Gastrocnemius medialis (tissue), 4 donors: ENCODE results near the gene RPRD1A. TPM values are rescaled to one million over a fixed set of nuclear protein-coding genes. Genes with fewer than 3 reads are reported as not detected.
"Not testable (repeated sequence)": the region's sequence is repeated elsewhere in the genome, so short reads cannot be mapped to it uniquely, and the experiment has no call there.

Source experiments
- ATAC-seq, 2 donors: fragments of 150-250 bp; one replicate each; pipeline ENCODE4 v1.9.1; 2016
- DNase-seq, 2 donors: peaks; one replicate each; pipeline ENCODE4 v3.0.0-alpha.2; 2019
- H3K27ac ChIP-seq, 4 donors: fragments of 200-600 bp; sonication (generic); 1 replicate in 1 of 4; 2 replicates in 3 of 4; pipeline ENCODE4 v1.5.1; 2016 to 2018; ENCODE audit warnings: mild to moderate bottlenecking in 2 of 4, moderate library complexity in 1 of 4
- H3K27me3 ChIP-seq, 3 donors: fragments of 200-600 bp; sonication (generic) in 2 of 3; 1 replicate in 1 of 3; 2 replicates in 2 of 3; pipeline versions ENCODE4 v1.5.1 to v1.6.0; 2016 to 2019; ENCODE audit warnings: mild to moderate bottlenecking in 1 of 3, moderate library complexity in 1 of 3
- H3K36me3 ChIP-seq, 2 donors: fragments of 200-600 bp; sonication (generic) in 1 of 2; one replicate each; pipeline ENCODE4 v1.5.1; 2017 to 2018
- H3K4me1 ChIP-seq, 2 donors: fragments of 200-600 bp; sonication (generic) in 1 of 2; one replicate each; pipeline ENCODE4 v1.5.1; 2016 to 2017; ENCODE audit warnings: mild to moderate bottlenecking in 2 of 2
- H3K4me3 ChIP-seq, 4 donors: fragments of 200-600 bp; sonication (generic) in 3 of 4; 1 replicate in 1 of 4; 2 replicates in 3 of 4; pipeline ENCODE4 v1.5.1; 2016 to 2019; ENCODE audit warnings: mild to moderate bottlenecking in 2 of 4
- H3K9me3 ChIP-seq, 3 donors: fragments of 200-600 bp; sonication (generic) in 2 of 3; 1 replicate in 1 of 3; 2 replicates in 2 of 3; pipeline ENCODE4 v1.5.1; 2016 to 2019
- POLR2A ChIP-seq, 2 donors: fragments of 450-650 bp; IDR thresholded peaks; one replicate each; pipeline ENCODE4 v1.6.1; 2017; ENCODE audit warnings: antibody characterized with exemption in 2 of 2, mild to moderate bottlenecking in 2 of 2, moderate library complexity in 2 of 2
- in situ Hi-C, 4 donors: fragments of 200-750 bp; cut with MboI; loops; one replicate each; pipeline versions ENCODE4 v1.15.0 to v1.8.0; 2017; ENCODE audit warnings: low sequenced_read_pairs in 4 of 4
- intact Hi-C: fragments of 100-400 bp; cut with DNase I; formaldehyde crosslinking; loops from one replicate; pipeline ENCODE4 v1.15.1; 2023; ENCODE audit warnings: low total_unique reads
- total RNA-seq, 4 donors: library from RNA; depleted of rRNA; stranded (reverse); fragments of >200 nt; gene quantifications; one replicate each; pipeline versions ENCODE4 v1.1.0 to v1.2.3, GENCODE V29; 2016
- TF ChIP-seq, protein P1 (sequence below), 5 experiments: fragments of 450-650 bp in 3 of 5; fragments of 200-600 bp in 2 of 5; sonication (generic) in 2 of 5; IDR thresholded peaks in 4 of 5; conservative IDR thresholded peaks in 1 of 5; 1 replicate in 4 of 5; 2 replicates in 1 of 5; pipeline ENCODE4 v1.5.1; 2016 to 2019; ENCODE audit warnings: antibody characterized with exemption in 5 of 5, mild to moderate bottlenecking in 3 of 5, moderate library complexity in 3 of 5

The RPRD1A gene, protein sequence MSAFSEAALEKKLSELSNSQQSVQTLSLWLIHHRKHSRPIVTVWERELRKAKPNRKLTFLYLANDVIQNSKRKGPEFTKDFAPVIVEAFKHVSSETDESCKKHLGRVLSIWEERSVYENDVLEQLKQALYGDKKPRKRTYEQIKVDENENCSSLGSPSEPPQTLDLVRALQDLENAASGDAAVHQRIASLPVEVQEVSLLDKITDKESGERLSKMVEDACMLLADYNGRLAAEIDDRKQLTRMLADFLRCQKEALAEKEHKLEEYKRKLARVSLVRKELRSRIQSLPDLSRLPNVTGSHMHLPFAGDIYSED
- total RNA-seq, result 10 to 100 TPM; 59.6 to 63.8 (median 61.8) TPM

GRCh38 chr18:36067055-36067957 lies at the start of gene RPRD1A:
Gene RPRD1A (minus strand): TSS chr18:36067559. CDS start chr18:36067404, 155 bp downstream.
- H3K4me3 ChIP-seq, result peak within 1 kb of the TSS; percentile 73 to 93 (median 83)
- ATAC-seq (peak; percentile 97 to 99), DNase-seq (peak; percentile 89 to 93)
- in situ Hi-C loops (loop anchor here in 1 of 4 donors (5.0 kb wide), 1 partner anchor 60 kb away; the partner anchor contains the start of genes ELP2 and SLC39A6), intact Hi-C loops (loop anchor here (1.0 to 5.0 kb wide), 3 partner anchors 51 to 120 kb away; partner anchors contain the start of genes ELP2, MOCOS and SLC39A6)
- no peaks in the 10 kb centered on the region for H3K27me3 ChIP-seq
- H3K4me1 ChIP-seq, result peaks cover 10 to 15% of the 10 kb centered on the region in 2 donors
- no peaks in the 10 kb centered on the region for H3K9me3 ChIP-seq
- H3K36me3 ChIP-seq, result no peaks in the 10 kb centered on the region
- TF ChIP-seq POLR2A (IDR thresholded peaks at IDR 0.05), result peak; percentile 47 to 55
- TF ChIP-seq, protein P1, sequence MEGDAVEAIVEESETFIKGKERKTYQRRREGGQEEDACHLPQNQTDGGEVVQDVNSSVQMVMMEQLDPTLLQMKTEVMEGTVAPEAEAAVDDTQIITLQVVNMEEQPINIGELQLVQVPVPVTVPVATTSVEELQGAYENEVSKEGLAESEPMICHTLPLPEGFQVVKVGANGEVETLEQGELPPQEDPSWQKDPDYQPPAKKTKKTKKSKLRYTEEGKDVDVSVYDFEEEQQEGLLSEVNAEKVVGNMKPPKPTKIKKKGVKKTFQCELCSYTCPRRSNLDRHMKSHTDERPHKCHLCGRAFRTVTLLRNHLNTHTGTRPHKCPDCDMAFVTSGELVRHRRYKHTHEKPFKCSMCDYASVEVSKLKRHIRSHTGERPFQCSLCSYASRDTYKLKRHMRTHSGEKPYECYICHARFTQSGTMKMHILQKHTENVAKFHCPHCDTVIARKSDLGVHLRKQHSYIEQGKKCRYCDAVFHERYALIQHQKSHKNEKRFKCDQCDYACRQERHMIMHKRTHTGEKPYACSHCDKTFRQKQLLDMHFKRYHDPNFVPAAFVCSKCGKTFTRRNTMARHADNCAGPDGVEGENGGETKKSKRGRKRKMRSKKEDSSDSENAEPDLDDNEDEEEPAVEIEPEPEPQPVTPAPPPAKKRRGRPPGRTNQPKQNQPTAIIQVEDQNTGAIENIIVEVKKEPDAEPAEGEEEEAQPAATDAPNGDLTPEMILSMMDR (IDR thresholded peaks at IDR 0.05 in 4 of 5, conservative IDR thresholded peaks at IDR 0.05 in 1 of 5), result peak in 1 of 5 experiments; percentile 9
- H3K27ac ChIP-seq, result peak within 1 kb of the TSS; percentile 84 to 91 (median 88)

DNA sequence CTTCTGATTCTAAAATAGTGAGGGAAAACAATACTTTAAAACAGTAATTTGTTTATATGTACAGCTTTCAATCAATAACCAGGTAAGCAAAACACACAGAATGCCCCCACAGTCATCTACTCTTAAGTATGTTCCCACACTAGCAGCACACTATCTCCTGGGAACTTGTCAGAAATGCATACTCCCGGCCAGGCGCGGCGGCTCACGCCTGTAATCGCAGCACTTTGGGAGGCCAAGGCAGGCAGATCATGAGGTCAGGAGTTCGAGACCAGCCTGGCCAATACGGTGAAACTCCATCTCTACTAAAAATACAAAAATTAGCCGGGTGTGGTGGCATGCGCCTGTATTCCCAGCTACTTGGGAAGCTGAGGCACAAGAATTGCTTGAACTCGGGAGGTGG lies 49.4 kb upstream of the RPRD1A start:
- H3K4me3 ChIP-seq, H3K9me3 ChIP-seq, H3K27me3 ChIP-seq, H3K4me1 ChIP-seq, ATAC-seq, H3K27ac ChIP-seq, DNase-seq, in situ Hi-C loops, intact Hi-C loops: not testable (repeated sequence)
- peaks cover 0 to 63% of the 10 kb centered on the region in 2 donors for H3K36me3 ChIP-seq

- no peaks in the 10 kb centered on the region for H3K9me3 ChIP-seq
- no peak for DNase-seq
- H3K4me3 ChIP-seq, result no peak overlapping the region
- no peaks in the 10 kb centered on the region for H3K4me1 ChIP-seq
- no peak for TF ChIP-seq POLR2A (IDR thresholded peaks at IDR 0.05)
- TF ChIP-seq, protein P1 (IDR thresholded peaks at IDR 0.05 in 4 of 5, conservative IDR thresholded peaks at IDR 0.05 in 1 of 5), result no peak
- peaks cover 0 to 56% of the 10 kb centered on the region in 2 donors for H3K36me3 ChIP-seq
- in situ Hi-C loops (no loop called here), intact Hi-C loops (no loop called here)
- H3K27ac ChIP-seq, result no peak overlapping the region
- no peaks in the 10 kb centered on the region for H3K27me3 ChIP-seq
- ATAC-seq, result no peak
Observed at GRCh38 chr18:36114738-36115137, 47.4 kb upstream of the RPRD1A start.

DNA sequence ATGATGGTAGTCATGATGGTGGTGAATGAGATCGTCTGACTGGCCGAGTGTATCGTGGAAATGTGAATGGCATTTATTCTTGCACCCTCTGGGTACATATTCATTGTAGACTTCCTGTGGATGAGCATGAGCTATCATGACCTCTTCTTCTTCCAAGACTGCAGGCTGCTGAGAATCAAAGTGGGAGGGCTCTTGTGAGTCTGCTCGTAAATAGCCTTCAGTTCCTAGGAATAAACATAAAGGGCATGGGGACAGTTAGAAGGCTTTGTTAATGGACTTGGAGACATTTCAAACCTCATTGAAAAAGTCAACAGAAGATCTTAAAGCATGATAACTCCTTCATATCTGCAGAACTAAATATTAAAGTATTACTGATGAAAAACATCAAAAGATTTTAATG lies 46.9 kb upstream of the RPRD1A start:
- DNase-seq (no peak), ATAC-seq (no peak)
- Histone ChIP-seq H3K9me3 (no peaks in the 10 kb centered on the region), H3K27me3 (no peaks in the 10 kb centered on the region), H3K36me3 (peaks cover 0 to 52% of the 10 kb centered on the region in 2 donors), H3K27ac (no peak overlapping the region), H3K4me1 (no peaks in the 10 kb centered on the region), H3K4me3 (no peak overlapping the region)
- no peak for TF ChIP-seq POLR2A (IDR thresholded peaks at IDR 0.05)
- TF ChIP-seq, protein P1 (IDR thresholded peaks at IDR 0.05 in 4 of 5, conservative IDR thresholded peaks at IDR 0.05 in 1 of 5), result no peak
- intact Hi-C loops, result no loop called here
- in situ Hi-C loops, result no loop called here

GRCh38 chr18:36112302-36112701 lies 44.9 kb upstream of the RPRD1A start:
- Histone ChIP-seq H3K27me3 (no peaks in the 10 kb centered on the region), H3K36me3 (peaks cover 0 to 59% of the 10 kb centered on the region in 2 donors), H3K27ac (no peak overlapping the region), H3K4me3 (no peak overlapping the region), H3K4me1 (no peaks in the 10 kb centered on the region), H3K9me3 (no peaks in the 10 kb centered on the region)
- intact Hi-C loops, result no loop called here
- ATAC-seq (no peak), DNase-seq (no peak)
- in situ Hi-C loops, result no loop called here
- TF ChIP-seq POLR2A (IDR thresholded peaks at IDR 0.05), result no peak
- TF ChIP-seq, protein P1 (IDR thresholded peaks at IDR 0.05 in 4 of 5, conservative IDR thresholded peaks at IDR 0.05 in 1 of 5), result no peak
